ENCODE measurements around the gene NUP133. TPM values are rescaled to one million over a fixed set of nuclear protein-coding genes. Genes with fewer than 3 reads are reported as not detected.
A peak's percentile ranks its signal among the peaks of the same experiment; 100 is the strongest.

NUP133 gene
- total and polyA plus RNA-seq, 2 donors (not counting 1 experiment from before 2014, with no cell fraction given) = 10.5 to 50.5 TPM

DNA sequence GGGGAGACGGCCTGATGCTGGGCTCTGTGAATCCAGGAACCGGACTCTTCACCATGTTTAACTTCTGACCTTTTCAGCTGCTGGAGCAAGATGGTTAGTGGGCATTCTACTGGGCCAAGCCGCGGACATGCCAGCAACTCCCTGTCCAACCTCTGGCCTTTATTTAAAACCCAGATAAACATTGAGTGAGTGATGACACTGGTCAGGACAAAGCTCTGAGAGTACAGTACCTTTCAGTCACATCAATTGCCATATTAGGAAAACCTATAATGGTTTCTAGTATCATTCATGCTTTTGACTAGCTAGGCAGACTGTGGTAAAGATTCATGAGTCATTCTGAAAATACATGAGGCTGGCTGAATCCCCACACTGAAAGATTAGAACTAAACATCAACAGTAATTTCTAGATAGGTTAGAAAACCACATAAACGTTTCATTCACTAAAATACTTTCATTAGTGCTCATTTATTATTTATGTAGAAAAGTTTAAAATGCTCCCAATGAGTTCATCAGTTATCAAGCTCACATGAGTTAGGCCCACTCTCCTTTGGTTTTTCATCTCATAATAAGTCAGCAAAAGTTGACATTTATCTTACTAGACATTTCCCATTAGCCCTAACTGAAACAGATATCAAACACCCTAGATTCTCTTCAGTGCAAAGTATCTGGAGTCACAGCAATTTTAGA is 67.1 kb downstream of the NUP133 start:
- H3K27me3 Mint-ChIP-seq = peaks cover 3% of the 10 kb centered on the region
- Histone ChIP-seq H3K4me2 (replicated peaks; ENCODE audit: low read depth, low read length, poor library complexity, severe bottlenecking) (no peak overlapping the region), H3K79me2 (ENCODE audit: control insufficient read depth, insufficient read depth, low read length) (no peaks in the 10 kb centered on the region), H3K36me3 (replicated peaks in 1 of 2; ENCODE audit: control extremely low read depth in 1 of 2, control insufficient read depth in 1 of 2, extremely low read depth in 1 of 2, insufficient read depth in 2 of 2, low read length in 1 of 2) (peaks cover 0 to 33% of the 10 kb centered on the region in 2 experiments), H3K4me1 (ENCODE audit: control insufficient read depth in 2 of 2, insufficient read depth in 2 of 2, low read length in 2 of 2) (no peaks in the 10 kb centered on the region), H2AFZ (ENCODE audit: insufficient read depth, low read depth, low read length, poor library complexity, severe bottlenecking) (no peak overlapping the region), H3K9ac (ENCODE audit: low read length) (no peak overlapping the region), H3K9me3 (ENCODE audit: control extremely low read depth in 1 of 3, control insufficient read depth in 2 of 3, insufficient read depth in 1 of 3, low read length in 2 of 3) (no peaks in the 10 kb centered on the region), H3K4me3 (ENCODE audit: control extremely low read depth in 1 of 5, extremely low read depth in 1 of 5, insufficient read depth in 1 of 5, low read depth in 2 of 5, low read length in 4 of 5) (no peak overlapping the region), H4K20me1 (ENCODE audit: control insufficient read depth, insufficient read depth, low read length, poor library complexity, severe bottlenecking) (no peaks in the 10 kb centered on the region), H3K27me3 (replicated peaks in 1 of 4; ENCODE audit: control extremely low read depth in 1 of 4, control insufficient read depth in 3 of 4, insufficient read depth in 4 of 4, low read length in 3 of 4) (peaks cover 0 to 3% (median 0%) of the 10 kb centered on the region in 4 experiments), H3K27ac (ENCODE audit: low read length in 2 of 2) (no peak overlapping the region)
- DNase-seq (no peak), ATAC-seq (ENCODE audit: low read depth) (no peak)
- intact Hi-C loops (cut with micrococcal nuclease) = no loop called here
- no peak overlapping the region for H3K4me3 Mint-ChIP-seq
- POLR2A ChIA-PET = no interaction called here
- H3K4me1 Mint-ChIP-seq = no peaks in the 10 kb centered on the region
- 80% methylated on average over 2 of the region's 5 CpGs for WGBS (ENCODE audit: insufficient coverage)
- H3K27ac Mint-ChIP-seq = peak overlapping the region; percentile 59
- H3K9me3 Mint-ChIP-seq (ENCODE audit: insufficient read depth) = no peaks in the 10 kb centered on the region
- TF ChIP-seq EZH2 (IDR thresholded peaks at IDR 0.05; ENCODE audit: borderline replicate concordance, insufficient read depth, low read depth, low read length, poor library complexity, severe bottlenecking) = no peak
- TF ChIP-seq, protein P1, sequence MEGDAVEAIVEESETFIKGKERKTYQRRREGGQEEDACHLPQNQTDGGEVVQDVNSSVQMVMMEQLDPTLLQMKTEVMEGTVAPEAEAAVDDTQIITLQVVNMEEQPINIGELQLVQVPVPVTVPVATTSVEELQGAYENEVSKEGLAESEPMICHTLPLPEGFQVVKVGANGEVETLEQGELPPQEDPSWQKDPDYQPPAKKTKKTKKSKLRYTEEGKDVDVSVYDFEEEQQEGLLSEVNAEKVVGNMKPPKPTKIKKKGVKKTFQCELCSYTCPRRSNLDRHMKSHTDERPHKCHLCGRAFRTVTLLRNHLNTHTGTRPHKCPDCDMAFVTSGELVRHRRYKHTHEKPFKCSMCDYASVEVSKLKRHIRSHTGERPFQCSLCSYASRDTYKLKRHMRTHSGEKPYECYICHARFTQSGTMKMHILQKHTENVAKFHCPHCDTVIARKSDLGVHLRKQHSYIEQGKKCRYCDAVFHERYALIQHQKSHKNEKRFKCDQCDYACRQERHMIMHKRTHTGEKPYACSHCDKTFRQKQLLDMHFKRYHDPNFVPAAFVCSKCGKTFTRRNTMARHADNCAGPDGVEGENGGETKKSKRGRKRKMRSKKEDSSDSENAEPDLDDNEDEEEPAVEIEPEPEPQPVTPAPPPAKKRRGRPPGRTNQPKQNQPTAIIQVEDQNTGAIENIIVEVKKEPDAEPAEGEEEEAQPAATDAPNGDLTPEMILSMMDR (IDR thresholded peaks at IDR 0.05) = no peak
- CTCF ChIA-PET = interaction anchor here (1.0 to 2.2 kb wide), 3 partner anchors 12 to 185 kb away, joined by 3 to 6 read pairs (median 5); no protein-coding TSS in a partner anchor

DNA sequence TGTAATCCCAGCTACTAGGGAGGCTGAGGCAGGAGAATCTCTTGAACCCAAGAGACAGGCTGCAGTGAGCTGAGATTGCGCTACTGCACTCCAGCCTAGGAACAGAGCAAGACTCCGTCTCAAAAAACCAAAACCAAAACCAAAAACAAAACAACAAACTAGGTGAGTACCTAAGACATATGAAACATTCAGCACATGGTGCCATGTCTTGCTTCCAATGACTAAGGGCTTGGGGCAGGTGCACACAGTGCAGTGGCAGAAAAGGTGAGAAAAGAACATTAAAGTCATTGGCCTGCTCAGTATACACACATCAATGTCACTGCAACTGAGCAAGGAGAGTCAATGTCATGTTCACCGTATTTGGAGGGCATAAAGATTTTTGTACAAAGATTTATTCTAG is 70.1 kb downstream of the NUP133 start:
- Histone ChIP-seq H3K4me2 (replicated peaks; ENCODE audit: low read depth, low read length, poor library complexity, severe bottlenecking) (no peak overlapping the region), H3K4me1 (ENCODE audit: control insufficient read depth in 2 of 2, insufficient read depth in 2 of 2, low read length in 2 of 2) (peaks cover 4 to 5% of the 10 kb centered on the region in 2 donors), H3K9ac (ENCODE audit: low read length) (no peak overlapping the region), H3K4me3 (ENCODE audit: control extremely low read depth in 1 of 5, extremely low read depth in 1 of 5, insufficient read depth in 1 of 5, low read depth in 2 of 5, low read length in 4 of 5) (no peak overlapping the region), H2AFZ (ENCODE audit: insufficient read depth, low read depth, low read length, poor library complexity, severe bottlenecking) (no peak overlapping the region), H3K9me3 (ENCODE audit: control extremely low read depth in 1 of 3, control insufficient read depth in 2 of 3, insufficient read depth in 1 of 3, low read length in 2 of 3) (peaks cover 0 to 11% (median 0%) of the 10 kb centered on the region in 3 donors), H3K27me3 (replicated peaks in 1 of 4; ENCODE audit: control extremely low read depth in 1 of 4, control insufficient read depth in 3 of 4, insufficient read depth in 4 of 4, low read length in 3 of 4) (peaks cover 0 to 29% (median 16%) of the 10 kb centered on the region in 4 experiments), H3K36me3 (replicated peaks in 1 of 2; ENCODE audit: control extremely low read depth in 1 of 2, control insufficient read depth in 1 of 2, extremely low read depth in 1 of 2, insufficient read depth in 2 of 2, low read length in 1 of 2) (peaks cover 0 to 16% of the 10 kb centered on the region in 2 experiments), H3K79me2 (ENCODE audit: control insufficient read depth, insufficient read depth, low read length) (no peaks in the 10 kb centered on the region), H3K27ac (ENCODE audit: low read length in 2 of 2) (no peak overlapping the region), H4K20me1 (ENCODE audit: control insufficient read depth, insufficient read depth, low read length, poor library complexity, severe bottlenecking) (no peaks in the 10 kb centered on the region)
- no peak for ATAC-seq (ENCODE audit: low read depth)
- Mint-ChIP-seq H3K4me3 (no peak overlapping the region), H3K4me1 (peaks cover 1% of the 10 kb centered on the region), H3K9me3 (ENCODE audit: insufficient read depth) (no peaks in the 10 kb centered on the region), H3K27me3 (peaks cover 13% of the 10 kb centered on the region), H3K27ac (no peak overlapping the region)
- no CpG with 5 or more reads among the region's 3 CpGs for WGBS (ENCODE audit: insufficient coverage)
- CTCF ChIA-PET = interaction anchor here (1.2 kb wide), 1 partner anchor 179 kb away, joined by 3 read pairs; no protein-coding TSS in a partner anchor
- intact Hi-C loops (cut with micrococcal nuclease) = no loop called here
- POLR2A ChIA-PET = no interaction called here
- TF ChIP-seq EZH2 (IDR thresholded peaks at IDR 0.05; ENCODE audit: borderline replicate concordance, insufficient read depth, low read depth, low read length, poor library complexity, severe bottlenecking) = no peak
- TF ChIP-seq, protein P1 (IDR thresholded peaks at IDR 0.05) = no peak
- DNase-seq = no peak
